Activated CD4-positive, CD25-positive, alpha-beta regulatory T cell (primary cell): ENCODE measurements around the gene SLC12A9.
A peak's percentile ranks its signal among the peaks of the same experiment; 100 is the strongest.
"Not testable (repeated sequence)": the region's sequence is repeated elsewhere in the genome, so short reads cannot be mapped to it uniquely, and the experiment has no call there.

ENCODE experiments used
- DNase-seq, 4 experiments: peaks; one replicate each; lab custom pipeline; 2025; lab: John Stamatoyannopoulos, UW

SLC12A9 gene

DNA sequence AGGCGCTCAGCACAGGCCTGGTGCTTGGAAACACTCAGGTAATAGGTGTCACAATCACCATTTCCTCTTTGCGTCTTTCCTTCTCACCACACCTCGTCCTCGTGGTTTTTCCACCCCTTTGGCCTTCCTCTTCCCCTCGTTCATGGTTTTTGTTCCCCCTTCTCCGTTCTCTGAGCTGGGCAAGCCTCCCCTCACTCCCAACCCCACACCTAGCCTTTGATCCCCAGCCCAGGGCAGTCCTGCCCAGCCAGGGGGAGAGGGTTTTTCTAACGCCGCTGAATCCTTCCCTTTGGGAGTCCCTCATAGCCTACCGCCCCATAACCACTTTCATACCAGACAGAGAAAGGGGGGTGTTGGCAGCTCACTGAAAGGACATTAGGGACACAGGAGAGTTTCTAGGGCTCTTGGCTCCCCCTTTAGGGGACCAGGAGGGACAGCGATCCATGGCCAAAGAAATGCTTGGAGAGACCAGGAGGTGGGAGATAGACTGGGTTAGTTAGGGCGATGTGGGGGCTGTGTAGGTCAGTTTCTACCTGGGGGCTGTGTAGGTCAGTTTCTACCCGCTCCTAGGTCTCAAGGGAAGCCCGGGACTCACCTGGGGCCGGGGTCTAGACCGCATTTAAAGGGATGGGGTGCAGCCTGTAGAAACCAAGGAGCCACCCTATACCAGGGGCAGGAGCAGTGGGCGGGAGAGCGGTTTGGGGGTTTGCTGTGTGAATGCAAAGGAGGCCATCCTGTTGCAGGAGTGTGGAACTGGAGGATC lies 26.6 kb upstream of the SLC12A9 start:
- no peak for DNase-seq

DNA sequence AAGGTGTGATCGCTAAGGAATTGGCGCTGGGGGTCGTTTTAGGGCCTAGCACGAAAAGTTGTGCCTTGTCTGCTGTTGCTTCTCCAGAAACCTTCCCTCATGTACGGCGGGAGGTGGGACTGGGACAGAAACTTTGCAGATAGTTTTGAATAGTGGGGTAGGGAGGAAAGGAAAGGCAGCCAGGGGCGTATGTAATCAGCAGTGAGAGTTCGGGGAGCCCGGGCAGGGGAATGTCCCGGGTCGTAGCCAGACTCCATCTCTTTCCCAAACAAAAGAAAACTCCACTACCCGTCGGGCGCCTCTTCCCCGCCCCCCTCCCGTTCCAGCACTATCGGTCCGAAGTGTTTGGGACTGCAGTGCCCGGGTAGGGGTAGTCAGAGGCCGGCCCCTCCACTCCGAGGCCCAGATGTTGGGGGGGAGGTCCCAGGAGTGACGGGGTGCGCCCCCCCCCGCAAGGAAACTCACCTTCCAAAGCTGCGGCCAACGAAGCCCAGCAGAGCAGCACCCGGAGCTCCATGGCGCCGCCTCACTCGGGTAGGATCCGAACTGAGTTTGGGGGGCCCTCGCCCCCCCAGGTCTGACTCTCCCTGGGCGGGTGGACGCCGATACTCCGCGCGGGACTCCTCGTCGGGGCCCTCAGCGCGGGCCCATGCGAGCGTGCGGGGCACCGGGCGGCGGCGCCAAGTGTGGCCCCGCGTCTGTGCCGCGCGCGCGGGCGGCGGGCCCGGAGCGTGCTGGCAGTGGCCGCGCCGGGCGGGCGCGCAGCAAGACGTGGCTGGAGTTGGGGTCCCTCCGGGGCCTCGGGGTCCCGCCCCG lies 25.8 kb upstream of the SLC12A9 start:
- DNase-seq = no peak

DNA sequence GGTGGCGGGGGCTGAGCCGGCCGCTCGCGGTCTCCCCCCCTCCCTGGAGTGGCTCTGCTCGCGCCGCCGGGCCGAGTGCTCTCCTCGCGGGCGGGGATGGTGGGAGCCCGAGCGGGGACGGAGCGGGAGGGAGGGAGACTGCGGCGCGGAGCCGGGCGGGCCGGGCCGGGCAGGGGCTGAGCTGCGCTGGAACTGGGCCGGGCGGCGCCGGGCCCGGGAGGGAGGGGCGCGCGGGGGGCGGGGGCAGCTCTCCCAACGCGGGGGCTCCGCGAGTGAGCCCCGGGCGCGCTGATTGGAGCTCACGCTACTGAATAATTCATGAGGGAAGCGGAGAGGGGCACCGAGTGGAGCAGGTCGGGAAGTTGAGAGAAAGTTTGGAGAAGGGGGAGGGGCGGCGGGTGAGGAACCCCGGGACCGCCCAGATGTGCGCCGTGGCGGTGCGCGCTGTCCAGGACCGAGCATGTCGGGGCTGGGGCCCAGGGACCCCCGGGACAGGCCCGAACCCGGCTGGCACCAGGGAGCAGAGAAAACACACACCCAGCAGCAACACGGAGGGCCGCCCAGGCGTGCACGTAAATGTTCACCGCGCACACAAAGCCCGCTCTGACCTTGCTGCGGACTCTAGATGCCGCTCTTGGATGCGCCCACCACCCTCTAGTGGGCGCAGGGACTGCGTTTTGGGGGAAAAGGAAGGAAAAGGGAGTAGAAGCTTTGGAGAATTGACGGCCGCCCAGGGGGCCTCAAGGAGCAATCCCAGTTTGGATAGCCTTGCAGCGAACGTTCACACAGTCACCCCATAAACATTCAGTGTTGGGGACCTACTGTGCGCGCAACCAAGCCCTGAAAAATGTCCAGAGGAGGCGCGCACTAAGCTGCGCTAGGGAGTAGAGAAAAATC lies 24.9 kb upstream of the SLC12A9 start, which contains the start of gene EPHB4:
Gene EPHB4, minus strand, starts transcription at position 194 of the 897 bp plus-strand sequence. CDS start 493 bp downstream, outside the sequence.
- no peak for DNase-seq

- DNase-seq = no peak
These were observed 23.3 kb upstream of the SLC12A9 start for GRCh38 chr7:100829150-100829716.

- no peak for DNase-seq
These were observed 22.1 kb upstream of the SLC12A9 start for GRCh38 chr7:100830396-100830795.

DNA sequence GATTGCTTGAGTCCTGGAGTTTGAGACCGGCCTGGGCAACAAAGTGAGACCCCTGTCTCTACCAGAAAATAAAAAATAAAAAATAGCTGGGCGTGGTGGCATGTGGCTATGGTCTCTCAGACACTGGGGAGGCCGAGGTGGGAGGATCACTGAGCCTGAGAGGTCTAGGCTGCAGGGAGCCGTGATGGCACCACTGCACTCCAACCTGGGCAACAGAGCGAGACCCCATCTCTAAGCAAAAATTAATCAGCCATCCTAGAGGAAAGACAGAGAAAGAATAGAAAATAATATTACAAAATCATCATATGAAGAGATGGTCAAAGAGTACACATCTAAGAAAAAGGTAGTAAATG lies 20.3 kb upstream of the SLC12A9 start:
- no peak for DNase-seq

DNA sequence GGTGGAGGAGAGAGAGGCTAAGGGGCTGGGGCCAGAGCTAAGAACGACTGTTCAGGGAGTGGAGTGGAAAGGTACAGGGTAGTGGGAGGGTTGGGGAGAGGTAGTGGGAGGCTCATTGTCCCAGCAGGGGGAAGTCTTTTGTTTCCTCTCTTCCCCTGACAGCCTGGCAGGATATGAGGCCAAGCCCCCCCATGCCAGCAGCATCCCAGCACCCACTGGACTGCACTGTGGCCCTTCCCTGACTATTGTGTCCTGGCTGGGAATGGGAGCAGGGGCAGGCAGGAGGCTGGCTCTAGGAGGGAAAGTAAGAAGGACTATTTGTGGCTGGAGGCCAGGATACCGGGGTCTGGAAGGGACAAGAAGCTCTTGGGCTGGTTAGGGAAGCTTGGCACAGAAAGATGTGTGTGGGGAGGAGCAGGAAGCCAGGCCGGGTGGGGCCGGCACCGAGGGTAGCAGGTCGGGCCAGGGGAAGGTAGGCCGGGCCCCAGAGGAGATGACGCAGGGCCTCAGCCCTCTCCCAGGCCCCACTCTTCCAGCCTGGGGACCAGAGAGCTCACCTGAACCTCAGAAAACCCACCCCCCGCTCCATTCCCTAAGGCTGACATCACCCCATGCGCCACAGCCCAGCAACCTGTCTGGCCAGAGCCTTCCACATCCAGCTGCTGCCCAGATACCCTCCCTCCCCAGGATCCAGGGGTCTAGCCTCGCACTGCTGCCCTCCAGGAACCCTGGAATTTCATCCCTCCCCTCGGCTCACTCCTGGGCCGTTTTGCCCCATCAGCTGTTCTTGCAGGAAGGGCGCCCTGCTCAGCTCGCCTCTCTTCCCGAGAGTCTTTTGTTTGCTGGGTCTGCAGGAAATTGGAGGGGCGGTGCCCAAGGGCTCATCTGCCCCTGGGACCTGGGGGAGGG lies 16.4 kb upstream of the SLC12A9 start:
- DNase-seq = no peak

- no peak for DNase-seq
These were observed 15.8 kb upstream of the SLC12A9 start for GRCh38 chr7:100836812-100837098.

DNA sequence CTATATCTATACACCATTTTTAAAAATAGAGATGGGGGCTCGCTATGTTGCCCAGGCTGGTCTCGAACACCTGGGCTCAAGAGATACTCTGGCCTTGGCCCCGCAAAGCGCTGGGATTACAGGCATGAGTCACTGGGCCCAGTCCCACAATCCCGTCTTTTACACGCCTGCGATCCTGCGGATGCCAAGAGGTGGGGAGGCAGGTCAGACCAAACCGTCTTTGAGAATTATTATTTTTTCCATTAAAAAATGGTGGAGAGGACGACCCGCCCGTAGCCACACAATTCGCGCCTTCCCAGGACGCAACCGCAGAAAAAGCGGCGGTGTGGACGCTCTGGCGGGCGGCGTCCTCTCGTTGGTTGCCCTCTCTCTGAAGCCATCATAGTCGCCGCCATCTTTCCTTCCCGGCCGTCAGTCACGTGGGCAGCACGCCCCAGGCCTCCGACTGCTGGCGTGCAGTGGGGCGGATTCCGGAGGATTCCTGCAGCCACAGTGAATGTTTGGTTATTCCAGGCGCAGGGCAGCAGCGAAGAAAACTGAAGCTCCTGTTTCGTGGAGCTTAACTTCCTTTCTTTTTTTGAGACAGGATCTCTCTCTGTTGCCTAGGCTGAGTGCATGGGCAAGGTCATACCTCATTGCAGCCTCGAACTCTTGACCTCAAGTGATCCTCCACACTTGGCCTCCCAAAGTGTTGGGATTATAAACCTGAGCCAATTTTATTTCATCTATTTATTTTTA lies 15.2 kb upstream of the SLC12A9 start:
- DNase-seq = peak; percentile 46 to 66 (median 59)

- no peak for DNase-seq
These were observed 13.2 kb upstream of the SLC12A9 start for GRCh38 chr7:100839361-100839760.

DNA sequence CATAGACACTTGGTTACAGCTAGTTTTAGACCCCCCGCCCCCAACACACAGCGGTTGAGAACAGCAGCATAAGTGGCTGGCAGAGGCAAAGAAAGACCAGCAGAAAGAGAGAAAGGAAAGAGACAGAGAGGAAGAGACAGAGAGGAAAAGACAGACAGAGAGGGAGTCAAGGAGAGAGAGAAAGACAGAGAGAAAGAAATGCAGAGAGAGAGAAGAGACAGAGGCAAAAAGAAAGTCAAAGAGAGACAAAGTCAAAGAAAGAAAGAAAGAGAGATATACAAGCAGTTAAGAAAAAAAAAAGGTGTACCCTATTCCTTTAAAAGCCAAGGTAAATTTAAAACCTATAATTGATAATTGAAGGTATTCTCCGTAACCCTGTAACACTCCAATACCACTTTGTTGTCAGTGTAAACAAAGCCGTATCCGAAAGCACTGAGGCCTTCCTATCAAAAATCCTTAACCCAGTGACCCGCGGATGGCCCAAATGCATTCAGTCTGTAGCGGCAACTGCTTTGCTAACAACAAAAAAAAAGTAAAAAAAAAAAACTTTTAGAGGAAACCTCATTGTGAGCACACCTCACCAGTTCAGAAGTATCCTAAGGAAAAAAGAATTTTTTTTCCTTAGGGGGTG lies 11.9 kb upstream of the SLC12A9 start:
- DNase-seq = no peak

DNA sequence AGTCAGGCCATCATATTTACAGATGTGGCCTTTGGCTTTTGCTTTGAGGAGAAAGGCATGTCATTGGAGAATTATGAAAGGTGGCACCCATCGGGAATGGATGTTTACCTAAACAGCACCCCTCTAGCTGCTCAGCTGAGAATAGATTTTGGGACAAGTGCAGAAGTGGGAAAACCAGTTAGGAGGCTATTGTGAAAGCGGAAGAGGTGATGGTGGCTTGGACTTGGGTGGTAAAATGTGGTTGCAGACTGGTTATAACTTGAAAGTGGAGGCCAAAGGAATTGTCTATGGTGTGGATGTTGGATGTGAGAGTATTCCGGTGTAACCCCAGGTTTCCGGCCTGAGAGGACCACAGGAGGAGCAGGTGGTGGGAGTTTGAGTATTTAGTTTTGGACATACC lies 5.2 kb upstream of the SLC12A9 start:
- DNase-seq = no peak

DNA sequence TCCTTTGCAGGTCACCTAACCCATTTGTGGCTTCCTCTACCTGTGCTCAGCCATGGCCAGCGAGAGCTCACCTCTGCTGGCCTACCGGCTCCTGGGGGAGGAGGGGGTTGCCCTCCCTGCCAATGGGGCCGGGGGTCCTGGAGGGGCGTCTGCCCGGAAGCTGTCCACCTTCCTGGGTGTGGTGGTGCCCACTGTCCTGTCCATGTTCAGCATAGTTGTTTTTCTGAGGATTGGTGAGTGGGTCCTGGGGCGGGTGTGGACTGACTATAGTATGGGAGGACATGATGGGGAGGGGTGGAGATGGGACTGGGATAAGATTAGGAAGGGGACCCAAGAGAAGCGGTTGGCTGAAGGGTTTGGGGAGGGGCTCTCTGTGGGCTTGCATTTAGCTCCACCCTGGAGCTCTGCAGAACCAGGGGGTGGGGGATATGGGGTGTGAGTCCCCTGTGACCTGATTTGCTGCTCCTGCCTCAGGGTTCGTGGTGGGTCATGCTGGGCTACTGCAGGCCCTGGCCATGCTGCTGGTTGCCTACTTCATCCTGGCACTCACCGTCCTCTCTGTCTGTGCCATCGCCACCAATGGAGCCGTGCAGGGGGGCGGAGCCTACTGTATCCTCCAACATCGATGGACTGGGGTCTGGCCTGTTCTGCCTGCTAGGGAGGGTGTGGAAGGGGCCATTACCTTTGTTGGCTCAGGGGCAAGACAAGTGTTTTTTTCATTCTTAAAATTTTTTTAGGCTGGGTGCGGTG lies 1.8 kb downstream of the SLC12A9 start:
- DNase-seq = no peak

- not testable (repeated sequence) for DNase-seq
These were observed 2.4 kb downstream of the SLC12A9 start for GRCh38 chr7:100854899-100855298.

DNA sequence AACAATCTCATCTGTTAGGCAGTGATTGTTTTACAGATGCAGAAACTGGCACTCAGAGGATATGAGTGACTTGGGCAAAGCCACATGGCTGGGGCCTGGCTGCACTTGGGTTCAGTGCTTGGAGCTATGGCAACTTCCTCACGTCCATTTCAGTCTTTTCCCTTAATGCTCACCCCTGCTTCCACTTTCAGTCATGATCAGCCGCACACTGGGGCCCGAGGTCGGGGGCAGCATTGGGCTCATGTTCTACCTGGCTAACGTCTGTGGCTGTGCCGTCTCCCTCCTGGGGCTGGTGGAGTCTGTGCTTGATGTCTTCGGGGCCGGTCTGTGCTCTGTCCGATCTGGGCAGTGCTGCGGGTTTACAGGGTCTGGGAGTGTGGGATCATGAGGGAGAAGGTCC lies 3.0 kb downstream of the SLC12A9 start:
- DNase-seq = no peak

DNA sequence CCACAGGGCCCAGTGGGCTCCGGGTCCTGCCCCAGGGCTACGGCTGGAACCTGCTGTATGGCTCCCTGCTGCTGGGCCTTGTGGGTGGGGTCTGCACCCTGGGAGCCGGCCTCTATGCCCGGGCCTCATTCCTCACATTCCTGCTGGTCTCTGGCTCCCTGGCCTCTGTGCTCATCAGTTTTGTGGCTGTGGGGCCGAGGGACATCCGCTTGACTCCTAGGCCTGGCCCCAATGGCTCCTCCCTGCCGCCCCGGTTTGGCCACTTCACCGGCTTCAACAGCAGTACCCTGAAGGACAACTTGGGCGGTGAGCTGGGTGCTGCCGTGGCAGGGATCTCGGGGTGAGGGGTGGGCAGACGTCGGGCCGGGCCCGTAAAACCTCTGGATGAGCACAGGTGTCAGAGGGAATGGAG lies 4.4 kb downstream of the SLC12A9 start:
- no peak for DNase-seq

DNA sequence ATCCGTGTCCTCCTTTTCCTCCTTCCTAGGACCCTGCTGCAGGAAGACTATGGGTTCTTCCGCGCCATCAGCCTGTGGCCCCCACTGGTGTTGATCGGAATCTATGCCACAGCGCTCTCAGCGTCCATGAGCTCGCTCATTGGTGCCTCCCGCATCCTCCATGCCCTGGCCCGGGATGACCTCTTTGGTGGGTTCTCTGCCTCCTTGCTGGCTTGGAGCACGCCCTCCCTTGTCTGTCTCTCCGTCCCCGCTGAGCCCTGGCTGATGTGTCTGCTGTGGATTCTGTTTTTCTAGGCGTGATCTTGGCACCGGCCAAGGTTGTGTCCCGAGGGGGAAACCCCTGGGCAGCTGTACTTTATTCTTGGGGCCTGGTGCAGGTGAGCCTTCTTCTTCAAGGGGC lies 7.3 kb downstream of the SLC12A9 start:
- DNase-seq = no peak

DNA sequence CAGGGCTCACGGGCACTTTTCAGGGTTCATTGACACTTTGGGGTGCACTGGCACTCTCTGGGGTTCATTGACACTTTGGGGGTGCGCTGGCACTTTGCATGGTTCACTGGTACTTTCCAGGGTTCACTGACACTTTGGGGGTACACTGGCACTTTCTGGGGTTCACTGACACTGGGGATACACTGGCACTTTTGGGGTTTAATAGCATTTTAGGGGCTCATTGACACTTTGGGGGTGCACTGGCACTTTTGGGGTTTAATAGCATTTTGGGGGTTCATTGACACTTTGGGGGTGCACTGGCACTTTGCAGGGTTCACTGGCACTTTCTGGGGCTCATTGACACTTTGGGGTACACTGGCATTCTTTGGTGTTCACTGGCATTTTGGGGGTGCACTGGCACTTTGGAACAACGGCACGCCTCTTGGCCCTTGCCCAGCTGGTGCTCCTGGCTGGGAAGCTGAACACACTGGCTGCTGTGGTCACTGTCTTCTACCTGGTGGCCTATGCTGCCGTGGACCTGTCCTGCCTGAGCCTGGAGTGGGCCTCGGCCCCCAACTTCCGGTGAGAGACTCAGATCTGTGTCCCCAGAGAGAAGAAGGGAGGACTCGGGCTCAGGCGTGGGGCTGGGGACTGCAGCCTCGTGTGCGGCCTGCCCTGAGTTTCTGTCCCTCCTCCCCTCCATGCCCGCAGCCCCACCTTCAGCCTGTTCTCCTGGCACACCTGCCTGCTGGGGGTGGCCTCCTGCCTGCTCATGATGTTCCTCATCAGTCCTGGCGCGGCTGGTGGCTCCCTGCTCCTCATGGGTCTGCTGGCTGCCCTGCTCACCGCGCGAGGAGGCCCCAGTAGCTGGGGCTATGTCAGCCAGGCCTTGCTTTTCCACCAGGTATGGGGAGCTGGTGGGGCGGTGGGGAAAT lies 8.4 kb downstream of the SLC12A9 start:
- DNase-seq = no peak
